Osteocyte (in vitro differentiated cells): ENCODE results near the gene UXT. TPM values are rescaled to one million over a fixed set of nuclear protein-coding genes. Genes with fewer than 3 reads are reported as not detected.

Experiments
- DNase-seq: peaks from one replicate; pipeline ENCODE4 v3.0.0; 2021; ENCODE audit warnings: mixed read lengths; ENCODE audit not compliant: unreplicated experiment; ENCODE audit errors: extremely low spot score
- H3K27ac Mint-ChIP-seq: one replicate; pipeline ENCODE4 v1.8.0; 2021; ENCODE audit warnings: mild to moderate bottlenecking, mixed read lengths; ENCODE audit not compliant: unreplicated experiment
- H3K27me3 Mint-ChIP-seq: one replicate; pipeline ENCODE4 v1.8.0; 2021; ENCODE audit warnings: mixed read lengths; ENCODE audit not compliant: unreplicated experiment
- H3K36me3 Mint-ChIP-seq: one replicate; pipeline ENCODE4 v1.8.0; 2021; ENCODE audit warnings: mixed read lengths; ENCODE audit not compliant: unreplicated experiment
- H3K4me1 Mint-ChIP-seq: one replicate; pipeline ENCODE4 v1.8.0; 2021; ENCODE audit warnings: mixed read lengths; ENCODE audit not compliant: unreplicated experiment
- H3K4me3 Mint-ChIP-seq: one replicate; pipeline ENCODE4 v1.8.0; 2021; ENCODE audit warnings: mild to moderate bottlenecking, moderate library complexity, mixed read lengths; ENCODE audit not compliant: unreplicated experiment
- H3K9me3 Mint-ChIP-seq: one replicate; pipeline ENCODE4 v1.8.0; 2021; ENCODE audit warnings: mixed read lengths; ENCODE audit not compliant: unreplicated experiment
- CTCF ChIP-seq: fragments of 200-600 bp; sonication (generic); IDR thresholded peaks from 2 replicates; pipeline ENCODE4 v1.5.0; 2021; ENCODE audit warnings: antibody characterized with exemption, mild to moderate bottlenecking, moderate library complexity
- total RNA-seq: library from RNA; stranded (reverse); gene quantifications from 2 replicates; pipeline ENCODE4 v1.2.1, GENCODE V29; 2021

The UXT gene
- total RNA-seq, 1 donor from 2014 or later: 69.6 TPM

- Mint-ChIP-seq H3K9me3 (no peaks in the 10 kb centered on the region), H3K27me3 (peaks cover 20% of the 10 kb centered on the region), H3K4me1 (peaks cover 2% of the 10 kb centered on the region), H3K27ac (no peak overlapping the region), H3K4me3 (peak overlapping the region; percentile 63), H3K36me3 (no peaks in the 10 kb centered on the region)
- no peak for TF ChIP-seq CTCF
- DNase-seq: no peak
These were observed 40.0 kb downstream of the UXT start for GRCh38 chrX:47618923-47619485.

DNA sequence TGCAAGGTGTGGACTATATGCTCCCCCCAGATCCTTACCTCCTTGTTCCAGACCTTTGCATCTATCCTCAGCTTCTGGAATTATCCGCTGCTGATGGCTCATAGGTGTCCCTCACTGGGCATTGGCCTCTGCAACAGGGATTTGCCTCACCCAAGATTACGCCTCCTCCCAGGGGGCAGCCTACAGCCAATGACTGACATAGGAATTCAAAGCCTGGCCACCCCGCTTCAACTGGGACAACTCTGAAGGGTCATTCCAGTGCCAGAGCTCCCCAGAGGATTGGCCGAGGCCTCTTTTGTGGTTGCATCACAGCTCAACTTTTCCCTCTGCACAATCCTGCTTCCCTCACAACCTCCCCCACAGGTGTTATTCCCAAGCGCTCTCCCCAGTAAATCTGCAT, 44.4 kb downstream of the UXT start:
- no peaks in the 10 kb centered on the region for H3K9me3 Mint-ChIP-seq
- no peak for TF ChIP-seq CTCF
- no peak overlapping the region for H3K4me3 Mint-ChIP-seq
- no peaks in the 10 kb centered on the region for H3K4me1 Mint-ChIP-seq
- DNase-seq: no peak
- H3K27ac Mint-ChIP-seq: no peak overlapping the region
- no peaks in the 10 kb centered on the region for H3K36me3 Mint-ChIP-seq
- H3K27me3 Mint-ChIP-seq: peaks cover 20% of the 10 kb centered on the region

GRCh38 chrX:47613082-47613481, 45.9 kb downstream of the UXT start:
- Mint-ChIP-seq H3K27me3 (peaks cover 13% of the 10 kb centered on the region), H3K4me3 (no peak overlapping the region), H3K27ac (no peak overlapping the region), H3K4me1 (peaks cover 2% of the 10 kb centered on the region), H3K9me3 (no peaks in the 10 kb centered on the region), H3K36me3 (no peaks in the 10 kb centered on the region)
- no peak for DNase-seq
- no peak for TF ChIP-seq CTCF

DNA sequence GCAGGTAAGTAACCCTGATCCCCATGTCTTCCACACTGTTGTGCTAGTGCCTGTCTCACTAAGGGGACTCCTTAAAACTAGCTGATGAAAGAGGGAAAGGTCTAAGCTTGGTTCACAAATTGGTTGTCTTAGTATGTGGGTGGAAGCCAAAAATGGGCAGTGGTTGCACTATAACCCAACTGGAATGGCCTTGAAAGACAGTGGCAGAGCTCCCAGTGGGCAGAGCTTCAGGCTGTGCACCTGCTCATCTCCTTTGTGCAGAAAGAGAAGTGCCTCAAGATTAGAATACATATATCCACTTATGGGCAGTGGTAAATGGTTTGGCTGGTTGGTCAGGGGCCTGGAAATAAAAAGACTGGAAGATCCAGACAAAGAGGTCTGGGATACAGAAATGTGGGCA, 46.6 kb downstream of the UXT start:
- Mint-ChIP-seq H3K36me3 (no peaks in the 10 kb centered on the region), H3K4me1 (peaks cover 2% of the 10 kb centered on the region), H3K4me3 (no peak overlapping the region), H3K9me3 (no peaks in the 10 kb centered on the region), H3K27me3 (peaks cover 12% of the 10 kb centered on the region), H3K27ac (no peak overlapping the region)
- no peak for DNase-seq
- TF ChIP-seq CTCF: no peak

GRCh38 chrX:47611926-47612325, 47.1 kb downstream of the UXT start:
- peaks cover 2% of the 10 kb centered on the region for H3K4me1 Mint-ChIP-seq
- H3K27me3 Mint-ChIP-seq: peaks cover 9% of the 10 kb centered on the region
- no peak for DNase-seq
- no peaks in the 10 kb centered on the region for H3K9me3 Mint-ChIP-seq
- no peaks in the 10 kb centered on the region for H3K36me3 Mint-ChIP-seq
- no peak for TF ChIP-seq CTCF
- H3K27ac Mint-ChIP-seq: no peak overlapping the region
- no peak overlapping the region for H3K4me3 Mint-ChIP-seq
